HEK293 (cell line): ENCODE measurements around the gene MUS81.

ENCODE experiments used
- CTCF ChIA-PET: fragments of 350-600 bp; formaldehyde crosslinking; extraction: SDS; loops from one replicate; lab custom pipeline; 2021; ENCODE audit warnings: antibody characterized with exemption; lab: Yijun Ruan, JAX
- POLR2A ChIA-PET: fragments of 300-600 bp; formaldehyde crosslinking; extraction: SDS; loops from one replicate; lab custom pipeline; 2020; ENCODE audit warnings: antibody characterized with exemption, inconsistent platforms; lab: Yijun Ruan, JAX
- H3K27ac ChIP-seq: fragments of 200-500 bp; sonication (Bioruptor generic); 2 replicates; pipeline ENCODE4 v1.5.1; 2014; ENCODE audit warnings: low read depth, low read length, control low read depth, inconsistent platforms; ENCODE audit errors: extremely low read depth
- H3K36me3 ChIP-seq, 2 experiments: fragments of 200-500 bp in 1 of 2; sonication (Bioruptor generic) in 1 of 2; 1 replicate in 1 of 2; 2 replicates in 1 of 2; pipeline ENCODE4 v1.5.1; 2014 to 2017; ENCODE audit warnings: inconsistent platforms in 2 of 2, low read length in 2 of 2; ENCODE audit not compliant: control insufficient read depth in 2 of 2, insufficient read depth in 1 of 2
- H3K4me1 ChIP-seq: fragments of 200-500 bp; sonication (Bioruptor generic); 2 replicates; pipeline ENCODE4 v1.5.1; 2014; ENCODE audit warnings: mild to moderate bottlenecking, low read length, inconsistent platforms; ENCODE audit not compliant: control insufficient read depth, insufficient read depth
- H3K4me3 ChIP-seq: 2 replicates; pipeline ENCODE4 v1.5.1; 2011; ENCODE audit warnings: low read depth, mild to moderate bottlenecking, control low read depth, low read length, moderate library complexity
- H3K9me3 ChIP-seq: fragments of 200-500 bp; sonication (Bioruptor generic); 2 replicates; pipeline ENCODE4 v1.5.1; 2014; ENCODE audit warnings: low read depth, low read length, inconsistent platforms; ENCODE audit not compliant: control insufficient read depth, insufficient read depth
- EGR2 ChIP-seq: fragments of 450-650 bp; formaldehyde crosslinking; IDR thresholded peaks from 2 replicates; pipeline ENCODE4 v1.5.1; 2016; ENCODE audit warnings: low read depth, missing biosample characterization, missing genetic modification characterization
- KLF9 ChIP-seq: fragments of 450-650 bp; formaldehyde crosslinking; IDR thresholded peaks from 2 replicates; pipeline ENCODE4 v1.5.1; 2016; ENCODE audit warnings: missing biosample characterization, missing genetic modification characterization, low read depth
- MYNN ChIP-seq: fragments of 450-650 bp; formaldehyde crosslinking; IDR thresholded peaks from 2 replicates; pipeline ENCODE4 v1.5.1; 2016; ENCODE audit warnings: missing biosample characterization, missing genetic modification characterization, borderline replicate concordance
- ZBTB8A ChIP-seq: fragments of 450-650 bp; formaldehyde crosslinking; IDR thresholded peaks from 2 replicates; pipeline ENCODE4 v1.5.1; 2016; ENCODE audit warnings: missing biosample characterization, missing genetic modification characterization
- ZNF157 ChIP-seq: fragments of 450-650 bp; formaldehyde crosslinking; IDR thresholded peaks from 2 replicates; pipeline ENCODE4 v1.5.1; 2016; ENCODE audit warnings: missing biosample characterization, missing genetic modification characterization
- ZNF335 ChIP-seq: fragments of 450-650 bp; formaldehyde crosslinking; conservative IDR thresholded peaks from 2 replicates; pipeline ENCODE4 v1.5.1; 2016; ENCODE audit warnings: missing biosample characterization, missing genetic modification characterization
- ZNF341 ChIP-seq: fragments of 450-650 bp; formaldehyde crosslinking; IDR thresholded peaks from 2 replicates; pipeline ENCODE4; 2016; ENCODE audit warnings: low read depth, missing biosample characterization, missing genetic modification characterization
- ZNF76 ChIP-seq: fragments of 450-650 bp; formaldehyde crosslinking; IDR thresholded peaks from 2 replicates; pipeline ENCODE4; 2016; ENCODE audit warnings: low read depth, missing biosample characterization, missing genetic modification characterization, borderline replicate concordance
- ZNF837 ChIP-seq: fragments of 450-650 bp; formaldehyde crosslinking; IDR thresholded peaks from 2 replicates; pipeline ENCODE4 v1.5.1; 2016; ENCODE audit warnings: missing biosample characterization, missing genetic modification characterization
- TF ChIP-seq, protein P1 (sequence below): fragments of 450-650 bp; formaldehyde crosslinking; conservative IDR thresholded peaks from 2 replicates; pipeline ENCODE4 v1.5.1; 2016; ENCODE audit warnings: low read depth, missing biosample characterization, missing genetic modification characterization
- TF ChIP-seq, protein P2 (sequence below): fragments of 450-650 bp; formaldehyde crosslinking; IDR thresholded peaks from 2 replicates; pipeline ENCODE4 v1.5.1; 2016; ENCODE audit warnings: missing biosample characterization, missing genetic modification characterization
- TF ChIP-seq, protein P3 (sequence below): fragments of 450-650 bp; IDR thresholded peaks from 2 replicates; pipeline ENCODE4 v1.5.1; 2018; ENCODE audit warnings: missing biosample characterization, missing genetic modification characterization
- TF ChIP-seq, protein P4 (sequence below): fragments of 450-650 bp; formaldehyde crosslinking; IDR thresholded peaks from 2 replicates; pipeline ENCODE4 v1.5.1; 2016; ENCODE audit warnings: missing biosample characterization, missing genetic modification characterization
- TF ChIP-seq, protein P5 (sequence below): fragments of 450-650 bp; formaldehyde crosslinking; IDR thresholded peaks from 2 replicates; pipeline ENCODE4 v1.5.1; 2016; ENCODE audit warnings: missing biosample characterization, missing genetic modification characterization, borderline replicate concordance
- TF ChIP-seq, protein P6 (sequence below): fragments of 450-650 bp; formaldehyde crosslinking; IDR thresholded peaks from 2 replicates; pipeline ENCODE4 v1.5.1; 2016; ENCODE audit warnings: missing biosample characterization, missing genetic modification characterization
- TF ChIP-seq, protein P7 (sequence below): fragments of 450-650 bp; formaldehyde crosslinking; IDR thresholded peaks from 2 replicates; pipeline ENCODE4 v1.5.1; 2017; ENCODE audit warnings: missing biosample characterization, missing genetic modification characterization

The MUS81 gene

DNA sequence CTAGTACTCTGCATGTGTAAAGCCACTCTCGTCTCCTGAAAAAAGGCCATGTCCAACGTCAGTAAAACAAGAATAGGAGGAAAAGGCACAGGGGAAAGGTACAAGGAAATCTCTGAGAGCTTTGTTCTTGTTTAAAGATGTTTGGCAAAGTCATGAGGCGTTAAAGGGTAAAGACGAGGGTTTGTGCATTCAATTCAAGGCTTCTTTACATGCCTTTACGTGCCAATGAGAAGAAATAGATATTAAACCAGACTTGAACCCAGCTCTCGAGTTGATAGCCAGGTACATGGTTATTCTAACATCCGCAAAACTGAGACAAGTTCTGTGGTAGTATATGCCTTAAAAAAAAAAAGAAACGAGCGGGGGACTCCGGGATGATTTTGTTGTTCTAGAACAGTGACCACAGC lies 1.5 kb upstream of the MUS81 start:
- H3K36me3 ChIP-seq = peaks cover 0 to 54% of the 10 kb centered on the region in 2 experiments; a peak in 1 of 3 replicates

DNA sequence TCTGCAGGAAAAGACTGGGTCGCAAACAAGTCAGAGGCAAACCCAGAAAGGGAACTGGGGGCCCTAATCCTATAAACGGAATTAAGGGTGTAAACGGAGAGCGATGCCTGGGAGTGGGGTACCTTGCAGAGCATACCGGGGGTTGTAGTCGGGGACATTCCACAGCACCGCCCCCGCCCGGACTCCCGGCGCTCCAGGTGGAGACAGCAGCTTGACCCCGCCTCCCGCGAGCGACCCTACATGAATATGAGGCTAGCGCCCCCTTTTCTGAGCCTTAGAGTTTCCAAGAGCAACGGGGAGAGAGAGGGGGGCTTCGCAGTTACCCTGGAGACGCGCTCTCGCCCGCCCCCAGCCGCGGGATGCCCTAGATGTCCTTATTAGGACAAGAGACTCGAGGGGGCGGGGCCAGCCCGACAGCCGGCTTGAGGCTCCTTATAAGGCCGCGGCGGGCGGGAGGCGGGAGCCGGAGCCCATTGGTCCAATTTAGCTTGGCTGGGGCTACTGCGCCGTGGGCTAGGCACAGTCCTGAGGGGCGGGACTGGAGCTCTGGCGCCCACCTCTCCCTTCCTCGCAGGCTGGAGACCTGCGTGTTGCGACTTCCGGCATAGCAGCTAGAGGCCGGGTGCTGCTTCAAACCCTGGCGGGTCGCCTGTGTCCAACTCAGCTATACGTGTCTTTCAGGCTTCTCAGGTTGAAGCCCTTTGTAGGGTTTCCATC lies 980 bp upstream of the MUS81 start:
- Histone ChIP-seq H3K27ac (peak overlapping the region; percentile 92), H3K9me3 (no peaks in the 10 kb centered on the region), H3K36me3 (peaks cover 0 to 54% of the 10 kb centered on the region in 2 experiments; a peak in 1 of 3 replicates), H3K4me1 (peaks cover 4% of the 10 kb centered on the region; the same call in 1 of the 2 replicates), H3K4me3 (peak overlapping the region; percentile 94)
- POLR2A ChIA-PET = interaction anchor here (0.6 to 6.5 kb wide), 27 partner anchors 9 to 1009 kb away, joined by 3 to 121 read pairs (median 5); partner anchors contain the start of genes BANF1, CCDC85B, EIF1AD and FIBP
- CTCF ChIA-PET = interaction anchor here (0.6 to 6.3 kb wide), 34 partner anchors 8 to 244 kb away, joined by 3 to 118 read pairs (median 5); partner anchors contain the start of genes CCDC85B, FIBP and KAT5
- no peak for TF ChIP-seq ZNF157
- peak; percentile 74 for TF ChIP-seq ZNF76
- 0 out of 2 replicates have a peak, but pooled peaks have one; percentile 13 for TF ChIP-seq KLF9 (tag by site-specific recombination)
- TF ChIP-seq EGR2 (tag by site-specific recombination) = 0 out of 2 replicates have a peak, but pooled peaks have one; percentile 40
- TF ChIP-seq ZNF837 (tag by site-specific recombination) = no peak
- TF ChIP-seq, protein P1, sequence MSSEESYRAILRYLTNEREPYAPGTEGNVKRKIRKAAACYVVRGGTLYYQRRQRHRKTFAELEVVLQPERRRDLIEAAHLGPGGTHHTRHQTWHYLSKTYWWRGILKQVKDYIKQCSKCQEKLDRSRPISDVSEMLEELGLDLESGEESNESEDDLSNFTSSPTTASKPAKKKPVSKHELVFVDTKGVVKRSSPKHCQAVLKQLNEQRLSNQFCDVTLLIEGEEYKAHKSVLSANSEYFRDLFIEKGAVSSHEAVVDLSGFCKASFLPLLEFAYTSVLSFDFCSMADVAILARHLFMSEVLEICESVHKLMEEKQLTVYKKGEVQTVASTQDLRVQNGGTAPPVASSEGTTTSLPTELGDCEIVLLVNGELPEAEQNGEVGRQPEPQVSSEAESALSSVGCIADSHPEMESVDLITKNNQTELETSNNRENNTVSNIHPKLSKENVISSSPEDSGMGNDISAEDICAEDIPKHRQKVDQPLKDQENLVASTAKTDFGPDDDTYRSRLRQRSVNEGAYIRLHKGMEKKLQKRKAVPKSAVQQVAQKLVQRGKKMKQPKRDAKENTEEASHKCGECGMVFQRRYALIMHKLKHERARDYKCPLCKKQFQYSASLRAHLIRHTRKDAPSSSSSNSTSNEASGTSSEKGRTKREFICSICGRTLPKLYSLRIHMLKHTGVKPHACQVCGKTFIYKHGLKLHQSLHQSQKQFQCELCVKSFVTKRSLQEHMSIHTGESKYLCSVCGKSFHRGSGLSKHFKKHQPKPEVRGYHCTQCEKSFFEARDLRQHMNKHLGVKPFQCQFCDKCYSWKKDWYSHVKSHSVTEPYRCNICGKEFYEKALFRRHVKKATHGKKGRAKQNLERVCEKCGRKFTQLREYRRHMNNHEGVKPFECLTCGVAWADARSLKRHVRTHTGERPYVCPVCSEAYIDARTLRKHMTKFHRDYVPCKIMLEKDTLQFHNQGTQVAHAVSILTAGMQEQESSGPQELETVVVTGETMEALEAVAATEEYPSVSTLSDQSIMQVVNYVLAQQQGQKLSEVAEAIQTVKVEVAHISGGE (tag by site-specific recombination) = peak; percentile 59
- TF ChIP-seq, protein P2, sequence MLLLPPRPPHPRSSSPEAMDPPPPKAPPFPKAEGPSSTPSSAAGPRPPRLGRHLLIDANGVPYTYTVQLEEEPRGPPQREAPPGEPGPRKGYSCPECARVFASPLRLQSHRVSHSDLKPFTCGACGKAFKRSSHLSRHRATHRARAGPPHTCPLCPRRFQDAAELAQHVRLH (tag by site-specific recombination) = no peak
- TF ChIP-seq, protein P3, sequence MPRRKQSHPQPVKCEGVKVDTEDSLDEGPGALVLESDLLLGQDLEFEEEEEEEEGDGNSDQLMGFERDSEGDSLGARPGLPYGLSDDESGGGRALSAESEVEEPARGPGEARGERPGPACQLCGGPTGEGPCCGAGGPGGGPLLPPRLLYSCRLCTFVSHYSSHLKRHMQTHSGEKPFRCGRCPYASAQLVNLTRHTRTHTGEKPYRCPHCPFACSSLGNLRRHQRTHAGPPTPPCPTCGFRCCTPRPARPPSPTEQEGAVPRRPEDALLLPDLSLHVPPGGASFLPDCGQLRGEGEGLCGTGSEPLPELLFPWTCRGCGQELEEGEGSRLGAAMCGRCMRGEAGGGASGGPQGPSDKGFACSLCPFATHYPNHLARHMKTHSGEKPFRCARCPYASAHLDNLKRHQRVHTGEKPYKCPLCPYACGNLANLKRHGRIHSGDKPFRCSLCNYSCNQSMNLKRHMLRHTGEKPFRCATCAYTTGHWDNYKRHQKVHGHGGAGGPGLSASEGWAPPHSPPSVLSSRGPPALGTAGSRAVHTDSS (tag by site-specific recombination) = no peak
- TF ChIP-seq, protein P4, sequence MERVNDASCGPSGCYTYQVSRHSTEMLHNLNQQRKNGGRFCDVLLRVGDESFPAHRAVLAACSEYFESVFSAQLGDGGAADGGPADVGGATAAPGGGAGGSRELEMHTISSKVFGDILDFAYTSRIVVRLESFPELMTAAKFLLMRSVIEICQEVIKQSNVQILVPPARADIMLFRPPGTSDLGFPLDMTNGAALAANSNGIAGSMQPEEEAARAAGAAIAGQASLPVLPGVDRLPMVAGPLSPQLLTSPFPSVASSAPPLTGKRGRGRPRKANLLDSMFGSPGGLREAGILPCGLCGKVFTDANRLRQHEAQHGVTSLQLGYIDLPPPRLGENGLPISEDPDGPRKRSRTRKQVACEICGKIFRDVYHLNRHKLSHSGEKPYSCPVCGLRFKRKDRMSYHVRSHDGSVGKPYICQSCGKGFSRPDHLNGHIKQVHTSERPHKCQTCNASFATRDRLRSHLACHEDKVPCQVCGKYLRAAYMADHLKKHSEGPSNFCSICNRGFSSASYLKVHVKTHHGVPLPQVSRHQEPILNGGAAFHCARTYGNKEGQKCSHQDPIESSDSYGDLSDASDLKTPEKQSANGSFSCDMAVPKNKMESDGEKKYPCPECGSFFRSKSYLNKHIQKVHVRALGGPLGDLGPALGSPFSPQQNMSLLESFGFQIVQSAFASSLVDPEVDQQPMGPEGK = peak; percentile 69
- peak; percentile 93 for TF ChIP-seq ZBTB8A
- TF ChIP-seq, protein P5, sequence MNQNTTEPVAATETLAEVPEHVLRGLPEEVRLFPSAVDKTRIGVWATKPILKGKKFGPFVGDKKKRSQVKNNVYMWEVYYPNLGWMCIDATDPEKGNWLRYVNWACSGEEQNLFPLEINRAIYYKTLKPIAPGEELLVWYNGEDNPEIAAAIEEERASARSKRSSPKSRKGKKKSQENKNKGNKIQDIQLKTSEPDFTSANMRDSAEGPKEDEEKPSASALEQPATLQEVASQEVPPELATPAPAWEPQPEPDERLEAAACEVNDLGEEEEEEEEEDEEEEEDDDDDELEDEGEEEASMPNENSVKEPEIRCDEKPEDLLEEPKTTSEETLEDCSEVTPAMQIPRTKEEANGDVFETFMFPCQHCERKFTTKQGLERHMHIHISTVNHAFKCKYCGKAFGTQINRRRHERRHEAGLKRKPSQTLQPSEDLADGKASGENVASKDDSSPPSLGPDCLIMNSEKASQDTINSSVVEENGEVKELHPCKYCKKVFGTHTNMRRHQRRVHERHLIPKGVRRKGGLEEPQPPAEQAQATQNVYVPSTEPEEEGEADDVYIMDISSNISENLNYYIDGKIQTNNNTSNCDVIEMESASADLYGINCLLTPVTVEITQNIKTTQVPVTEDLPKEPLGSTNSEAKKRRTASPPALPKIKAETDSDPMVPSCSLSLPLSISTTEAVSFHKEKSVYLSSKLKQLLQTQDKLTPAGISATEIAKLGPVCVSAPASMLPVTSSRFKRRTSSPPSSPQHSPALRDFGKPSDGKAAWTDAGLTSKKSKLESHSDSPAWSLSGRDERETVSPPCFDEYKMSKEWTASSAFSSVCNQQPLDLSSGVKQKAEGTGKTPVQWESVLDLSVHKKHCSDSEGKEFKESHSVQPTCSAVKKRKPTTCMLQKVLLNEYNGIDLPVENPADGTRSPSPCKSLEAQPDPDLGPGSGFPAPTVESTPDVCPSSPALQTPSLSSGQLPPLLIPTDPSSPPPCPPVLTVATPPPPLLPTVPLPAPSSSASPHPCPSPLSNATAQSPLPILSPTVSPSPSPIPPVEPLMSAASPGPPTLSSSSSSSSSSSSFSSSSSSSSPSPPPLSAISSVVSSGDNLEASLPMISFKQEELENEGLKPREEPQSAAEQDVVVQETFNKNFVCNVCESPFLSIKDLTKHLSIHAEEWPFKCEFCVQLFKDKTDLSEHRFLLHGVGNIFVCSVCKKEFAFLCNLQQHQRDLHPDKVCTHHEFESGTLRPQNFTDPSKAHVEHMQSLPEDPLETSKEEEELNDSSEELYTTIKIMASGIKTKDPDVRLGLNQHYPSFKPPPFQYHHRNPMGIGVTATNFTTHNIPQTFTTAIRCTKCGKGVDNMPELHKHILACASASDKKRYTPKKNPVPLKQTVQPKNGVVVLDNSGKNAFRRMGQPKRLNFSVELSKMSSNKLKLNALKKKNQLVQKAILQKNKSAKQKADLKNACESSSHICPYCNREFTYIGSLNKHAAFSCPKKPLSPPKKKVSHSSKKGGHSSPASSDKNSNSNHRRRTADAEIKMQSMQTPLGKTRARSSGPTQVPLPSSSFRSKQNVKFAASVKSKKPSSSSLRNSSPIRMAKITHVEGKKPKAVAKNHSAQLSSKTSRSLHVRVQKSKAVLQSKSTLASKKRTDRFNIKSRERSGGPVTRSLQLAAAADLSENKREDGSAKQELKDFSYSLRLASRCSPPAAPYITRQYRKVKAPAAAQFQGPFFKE (tag by site-specific recombination) = no peak
- TF ChIP-seq ZNF341 (tag by site-specific recombination) = peak; percentile 91
- TF ChIP-seq, protein P6, sequence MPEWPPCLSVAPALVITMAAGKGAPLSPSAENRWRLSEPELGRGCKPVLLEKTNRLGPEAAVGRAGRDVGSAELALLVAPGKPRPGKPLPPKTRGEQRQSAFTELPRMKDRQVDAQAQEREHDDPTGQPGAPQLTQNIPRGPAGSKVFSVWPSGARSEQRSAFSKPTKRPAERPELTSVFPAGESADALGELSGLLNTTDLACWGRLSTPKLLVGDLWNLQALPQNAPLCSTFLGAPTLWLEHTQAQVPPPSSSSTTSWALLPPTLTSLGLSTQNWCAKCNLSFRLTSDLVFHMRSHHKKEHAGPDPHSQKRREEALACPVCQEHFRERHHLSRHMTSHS (tag by site-specific recombination) = no peak

More for the DNA sequence above, 1.5 kb upstream of the MUS81 start:
- CTCF ChIA-PET = interaction anchor here (0.6 to 6.3 kb wide), 11 partner anchors 12 to 253 kb away, joined by 3 to 118 read pairs (median 5); partner anchors contain the start of genes CCDC85B and FIBP
- Histone ChIP-seq H3K27ac (peak overlapping the region; percentile 92), H3K4me1 (peaks cover 4% of the 10 kb centered on the region; the same call in 1 of the 2 replicates), H3K9me3 (no peaks in the 10 kb centered on the region)
- POLR2A ChIA-PET = interaction anchor here (0.6 to 6.5 kb wide), 36 partner anchors 9 to 478 kb away, joined by 3 to 121 read pairs (median 4); partner anchors contain the start of genes BANF1, CCDC85B, EIF1AD and FIBP
- TF ChIP-seq, protein P7, sequence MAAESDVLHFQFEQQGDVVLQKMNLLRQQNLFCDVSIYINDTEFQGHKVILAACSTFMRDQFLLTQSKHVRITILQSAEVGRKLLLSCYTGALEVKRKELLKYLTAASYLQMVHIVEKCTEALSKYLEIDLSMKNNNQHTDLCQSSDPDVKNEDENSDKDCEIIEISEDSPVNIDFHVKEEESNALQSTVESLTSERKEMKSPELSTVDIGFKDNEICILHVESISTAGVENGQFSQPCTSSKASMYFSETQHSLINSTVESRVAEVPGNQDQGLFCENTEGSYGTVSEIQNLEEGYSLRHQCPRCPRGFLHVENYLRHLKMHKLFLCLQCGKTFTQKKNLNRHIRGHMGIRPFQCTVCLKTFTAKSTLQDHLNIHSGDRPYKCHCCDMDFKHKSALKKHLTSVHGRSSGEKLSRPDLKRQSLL = no peak
- TF ChIP-seq ZNF335 (tag by site-specific recombination) (0 out of 2 replicates have a peak, but pooled peaks have one; percentile 10), MYNN (tag by site-specific recombination) (no peak)
- TF ChIP-seq, all 188 proteins: peak for 1
- peak overlapping the region; percentile 40 for H3K4me3 ChIP-seq
